ENCODE data around the gene ACADS. TPM values are rescaled to one million over a fixed set of nuclear protein-coding genes. Genes with fewer than 3 reads are reported as not detected.

The ACADS gene
- total RNA-seq, 1 donor from 2014 or later: 8.1 TPM

DNA sequence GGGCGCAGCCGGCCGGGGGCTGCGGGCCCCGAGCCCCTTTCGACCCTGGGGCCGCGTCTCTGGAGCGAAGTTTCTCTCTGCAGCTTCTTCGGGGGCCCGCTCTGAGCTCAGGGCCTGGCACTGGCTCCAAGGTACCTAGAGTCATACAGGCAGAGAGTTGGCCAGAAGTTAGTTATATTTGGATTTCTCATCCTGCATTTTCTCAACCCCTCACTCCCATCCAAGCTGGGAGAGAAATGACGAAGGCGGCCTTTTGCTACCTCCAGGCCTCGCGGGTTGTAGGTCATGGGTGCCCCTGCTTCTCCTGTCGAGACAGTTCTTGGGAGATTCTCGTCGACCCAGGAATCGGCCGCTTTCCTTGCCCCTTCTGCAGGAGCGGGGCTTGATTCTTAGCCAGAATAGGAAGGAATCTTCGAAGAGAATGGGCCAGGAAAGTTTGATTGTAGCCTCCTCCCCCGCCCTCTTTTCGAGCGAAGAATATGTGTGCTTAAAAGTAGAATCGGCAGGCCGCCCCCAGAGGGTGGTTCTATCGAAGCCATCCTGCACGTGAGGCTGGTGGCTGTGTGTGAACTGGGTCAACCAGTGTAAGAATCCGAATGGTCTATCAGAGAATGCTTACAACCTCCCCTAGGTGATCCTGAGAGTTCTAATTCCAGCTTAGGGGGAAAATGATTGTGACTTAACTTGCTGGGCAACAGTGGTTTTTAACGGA lies 37.9 kb upstream of the ACADS start:
- TF ChIP-seq, protein P1, sequence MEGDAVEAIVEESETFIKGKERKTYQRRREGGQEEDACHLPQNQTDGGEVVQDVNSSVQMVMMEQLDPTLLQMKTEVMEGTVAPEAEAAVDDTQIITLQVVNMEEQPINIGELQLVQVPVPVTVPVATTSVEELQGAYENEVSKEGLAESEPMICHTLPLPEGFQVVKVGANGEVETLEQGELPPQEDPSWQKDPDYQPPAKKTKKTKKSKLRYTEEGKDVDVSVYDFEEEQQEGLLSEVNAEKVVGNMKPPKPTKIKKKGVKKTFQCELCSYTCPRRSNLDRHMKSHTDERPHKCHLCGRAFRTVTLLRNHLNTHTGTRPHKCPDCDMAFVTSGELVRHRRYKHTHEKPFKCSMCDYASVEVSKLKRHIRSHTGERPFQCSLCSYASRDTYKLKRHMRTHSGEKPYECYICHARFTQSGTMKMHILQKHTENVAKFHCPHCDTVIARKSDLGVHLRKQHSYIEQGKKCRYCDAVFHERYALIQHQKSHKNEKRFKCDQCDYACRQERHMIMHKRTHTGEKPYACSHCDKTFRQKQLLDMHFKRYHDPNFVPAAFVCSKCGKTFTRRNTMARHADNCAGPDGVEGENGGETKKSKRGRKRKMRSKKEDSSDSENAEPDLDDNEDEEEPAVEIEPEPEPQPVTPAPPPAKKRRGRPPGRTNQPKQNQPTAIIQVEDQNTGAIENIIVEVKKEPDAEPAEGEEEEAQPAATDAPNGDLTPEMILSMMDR (IDR thresholded peaks at IDR 0.05; ENCODE audit: partially characterized antibody, unreplicated experiment): no peak
- peaks cover 4% of the 10 kb centered on the region for H3K9me3 Mint-ChIP-seq (ENCODE audit: unreplicated experiment)
- H3K27me3 Mint-ChIP-seq (ENCODE audit: unreplicated experiment): no peaks in the 10 kb centered on the region
- peak overlapping the region; percentile 17 for H3K27ac Mint-ChIP-seq (ENCODE audit: unreplicated experiment)
- H3K4me1 Mint-ChIP-seq (ENCODE audit: low read depth, unreplicated experiment): peaks cover 31% of the 10 kb centered on the region
- DNase-seq: no peak
- H3K36me3 Mint-ChIP-seq (ENCODE audit: unreplicated experiment): no peaks in the 10 kb centered on the region
- peak overlapping the region; percentile 93 for H3K4me3 Mint-ChIP-seq (ENCODE audit: unreplicated experiment)

- Mint-ChIP-seq H3K27me3 (ENCODE audit: unreplicated experiment) (no peaks in the 10 kb centered on the region), H3K9me3 (ENCODE audit: unreplicated experiment) (peaks cover 4% of the 10 kb centered on the region), H3K36me3 (ENCODE audit: unreplicated experiment) (no peaks in the 10 kb centered on the region), H3K27ac (ENCODE audit: unreplicated experiment) (no peak overlapping the region), H3K4me3 (ENCODE audit: unreplicated experiment) (peak overlapping the region; percentile 93), H3K4me1 (ENCODE audit: low read depth, unreplicated experiment) (peaks cover 36% of the 10 kb centered on the region)
- no peak for DNase-seq
- TF ChIP-seq, protein P1 (IDR thresholded peaks at IDR 0.05; ENCODE audit: partially characterized antibody, unreplicated experiment): no peak
Measured at GRCh38 chr12:120688527-120689071, 37.0 kb upstream of the ACADS start.

DNA sequence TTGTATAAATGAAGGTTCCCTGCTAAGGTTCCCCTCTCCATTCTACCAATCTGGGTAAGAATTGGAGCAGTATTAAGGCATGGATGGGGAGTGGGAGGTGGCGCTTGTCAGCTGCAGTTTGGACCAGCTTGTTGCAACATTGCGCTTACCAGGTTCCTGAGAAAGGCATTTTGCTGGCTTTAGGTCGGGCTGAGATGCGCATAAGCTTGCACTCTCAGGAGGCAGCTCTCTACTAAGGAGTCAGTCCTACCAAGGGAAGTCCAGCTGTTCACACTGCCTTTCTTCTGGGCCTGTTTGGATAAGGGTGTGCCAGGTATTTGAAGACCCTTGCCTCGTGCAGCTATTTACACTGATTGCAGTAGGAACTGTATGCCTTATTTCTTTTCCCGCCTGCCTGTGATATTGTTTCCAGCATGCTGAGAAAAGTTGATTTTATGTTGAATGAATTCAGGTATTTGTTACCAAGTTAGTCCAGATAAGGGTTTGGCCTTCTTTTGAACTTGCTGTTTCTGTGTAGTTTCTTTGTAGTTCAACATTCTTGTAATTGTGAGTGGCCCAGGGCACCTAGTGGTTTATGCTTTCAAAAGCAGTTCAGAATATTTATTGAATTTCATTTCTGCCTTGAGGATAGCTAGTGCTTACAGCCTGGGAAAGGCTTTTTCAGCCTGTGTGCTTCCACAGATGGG lies 36.1 kb upstream of the ACADS start:
- H3K27me3 Mint-ChIP-seq (ENCODE audit: unreplicated experiment): no peaks in the 10 kb centered on the region
- peak overlapping the region; percentile 93 for H3K4me3 Mint-ChIP-seq (ENCODE audit: unreplicated experiment)

DNA sequence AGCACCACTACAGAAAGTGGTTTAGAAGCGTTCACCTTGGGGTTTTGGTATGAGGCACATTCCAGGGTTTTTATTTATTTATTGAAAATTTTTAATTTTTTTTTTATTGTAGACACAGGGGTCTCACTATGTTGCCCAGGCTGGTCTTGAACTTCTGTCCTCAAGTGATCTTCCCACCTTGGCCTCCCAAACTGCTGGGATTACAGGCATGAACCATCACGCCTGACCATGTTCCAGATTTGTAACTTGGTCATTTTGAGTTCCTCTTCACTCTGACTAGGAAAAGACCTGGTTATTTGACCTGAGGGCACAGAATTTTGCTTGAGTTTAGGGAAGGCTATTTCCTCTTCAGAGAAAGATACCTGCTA lies 35.6 kb upstream of the ACADS start:
- no peaks in the 10 kb centered on the region for H3K27me3 Mint-ChIP-seq (ENCODE audit: unreplicated experiment)
- no peak overlapping the region for H3K4me3 Mint-ChIP-seq (ENCODE audit: unreplicated experiment)
- no peak for DNase-seq
- H3K9me3 Mint-ChIP-seq (ENCODE audit: unreplicated experiment): peaks cover 4% of the 10 kb centered on the region
- no peaks in the 10 kb centered on the region for H3K36me3 Mint-ChIP-seq (ENCODE audit: unreplicated experiment)
- TF ChIP-seq, protein P1 (IDR thresholded peaks at IDR 0.05; ENCODE audit: partially characterized antibody, unreplicated experiment): no peak
- H3K27ac Mint-ChIP-seq (ENCODE audit: unreplicated experiment): no peak overlapping the region
- peaks cover 41% of the 10 kb centered on the region for H3K4me1 Mint-ChIP-seq (ENCODE audit: low read depth, unreplicated experiment)

More for the DNA sequence above, 36.1 kb upstream of the ACADS start:
- TF ChIP-seq, protein P1 (IDR thresholded peaks at IDR 0.05; ENCODE audit: partially characterized antibody, unreplicated experiment): no peak
- no peaks in the 10 kb centered on the region for H3K36me3 Mint-ChIP-seq (ENCODE audit: unreplicated experiment)
- peaks cover 4% of the 10 kb centered on the region for H3K9me3 Mint-ChIP-seq (ENCODE audit: unreplicated experiment)
- peaks cover 41% of the 10 kb centered on the region for H3K4me1 Mint-ChIP-seq (ENCODE audit: low read depth, unreplicated experiment)
- no peak overlapping the region for H3K27ac Mint-ChIP-seq (ENCODE audit: unreplicated experiment)
- no peak for DNase-seq

DNA sequence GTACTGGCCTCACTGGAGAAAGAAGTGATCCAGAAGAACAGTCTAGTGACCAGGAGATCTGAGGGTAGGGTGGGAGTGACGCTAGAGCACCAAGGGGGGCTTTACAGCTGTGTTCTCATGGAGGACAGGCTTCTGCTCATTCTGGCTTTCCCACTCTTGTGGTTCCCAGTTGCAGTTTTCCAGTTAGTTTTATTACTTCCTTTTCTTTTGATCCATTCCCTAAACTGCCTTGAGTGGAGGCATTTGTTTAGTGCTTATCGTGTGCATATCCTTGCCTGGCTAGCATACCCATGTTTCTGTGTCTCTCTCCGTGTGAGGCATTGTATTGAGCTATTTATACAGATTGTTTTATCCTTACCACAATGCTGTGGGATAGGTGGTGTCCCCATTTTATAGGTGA lies 34.6 kb upstream of the ACADS start:
- H3K4me1 Mint-ChIP-seq (ENCODE audit: low read depth, unreplicated experiment): peaks cover 41% of the 10 kb centered on the region
- H3K9me3 Mint-ChIP-seq (ENCODE audit: unreplicated experiment): peaks cover 2% of the 10 kb centered on the region
- no peak overlapping the region for H3K27ac Mint-ChIP-seq (ENCODE audit: unreplicated experiment)
- no peak for DNase-seq
- TF ChIP-seq, protein P1 (IDR thresholded peaks at IDR 0.05; ENCODE audit: partially characterized antibody, unreplicated experiment): no peak
- H3K4me3 Mint-ChIP-seq (ENCODE audit: unreplicated experiment): no peak overlapping the region
- no peaks in the 10 kb centered on the region for H3K36me3 Mint-ChIP-seq (ENCODE audit: unreplicated experiment)
- no peaks in the 10 kb centered on the region for H3K27me3 Mint-ChIP-seq (ENCODE audit: unreplicated experiment)

Data from glutamatergic neuron (in vitro differentiated cells).